ENCODE data around the gene RELA. TPM values are rescaled to one million over a fixed set of nuclear protein-coding genes. Genes with fewer than 3 reads are reported as not detected.

Gene RELA
- total and polyA plus RNA-seq, 2 experiments from 2014 or later: 18.5 to 22.8 TPM

DNA sequence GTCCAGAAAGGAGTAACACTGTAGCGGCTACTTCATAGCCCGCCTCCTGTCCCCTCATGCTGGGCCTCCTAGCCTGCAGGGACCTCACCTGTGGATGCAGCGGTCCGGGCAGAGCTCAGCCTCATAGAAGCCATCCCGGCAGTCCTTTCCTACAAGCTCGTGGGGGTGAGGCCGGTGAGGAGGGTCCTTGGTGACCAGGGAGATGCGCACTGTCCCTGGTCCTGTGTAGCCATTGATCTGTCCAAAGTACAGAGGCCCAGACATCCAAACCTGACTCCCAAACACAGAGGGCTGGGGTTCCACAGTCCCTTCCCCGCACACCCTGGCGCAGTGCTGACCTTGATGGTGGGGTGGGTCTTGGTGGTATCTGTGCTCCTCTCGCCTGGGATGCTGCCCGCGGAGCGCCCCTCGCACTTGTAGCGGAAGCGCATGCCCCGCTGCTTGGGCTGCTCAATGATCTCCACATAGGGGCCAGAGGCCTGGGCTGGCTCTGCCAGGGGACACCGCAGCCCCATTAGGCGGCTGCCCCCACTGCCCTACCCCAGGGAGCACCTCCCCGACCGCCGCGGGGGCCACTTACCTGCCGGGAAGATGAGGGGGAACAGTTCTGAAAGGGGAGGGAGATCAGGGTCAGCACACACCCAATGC is 993 bp downstream of the RELA start:
- Mint-ChIP-seq H3K27me3 (ENCODE audit: insufficient read depth, low read depth, poor library complexity) (peaks cover 7% of the 10 kb centered on the region), H3K9me3 (no peaks in the 10 kb centered on the region), H3K4me3 (peak overlapping the region; percentile 84), H3K4me1 (peaks cover 7% of the 10 kb centered on the region), H3K27ac (no peak overlapping the region), H3K36me3 (ENCODE audit: low read depth) (peaks cover 42% of the 10 kb centered on the region)
- H3K27ac ChIP-seq (ENCODE audit: low read depth): 0 out of 2 replicates have a peak overlapping the region, but pooled peaks have one; percentile 39
- H3K36me3 ChIP-seq (ENCODE audit: insufficient read depth): peaks cover 15% of the 10 kb centered on the region; the same call in 1 of the 2 replicates
- peaks cover 14% of the 10 kb centered on the region for H3K79me2 ChIP-seq (replicated peaks; ENCODE audit: insufficient read depth)
- DNase-seq (ENCODE audit: low spot score) (no peak), ATAC-seq (no peak)
- H3K27me3 ChIP-seq (ENCODE audit: insufficient read depth): no peaks in the 10 kb centered on the region
- TF ChIP-seq STAT1 (IDR thresholded peaks at IDR 0.05; ENCODE audit: unreplicated experiment) (no peak), EZH2phosphoT487 (IDR thresholded peaks at IDR 0.05; ENCODE audit: unreplicated experiment) (no peak), EZH2 (IDR thresholded peaks at IDR 0.05; ENCODE audit: low read depth, unreplicated experiment) (no peak), CREB1 (CRISPR knock-in tag; IDR thresholded peaks at IDR 0.05; ENCODE audit: low read depth) (no peak), ZNF114 (CRISPR knock-in tag; IDR thresholded peaks at IDR 0.05) (no peak), JUNB (IDR thresholded peaks at IDR 0.05; ENCODE audit: unreplicated experiment) (no peak), ZNF331 (CRISPR knock-in tag; IDR thresholded peaks at IDR 0.05; ENCODE audit: low read depth) (no peak), POLR2AphosphoS5 (IDR thresholded peaks at IDR 0.05; ENCODE audit: low read depth) (no peak)
- TF ChIP-seq, protein P1, sequence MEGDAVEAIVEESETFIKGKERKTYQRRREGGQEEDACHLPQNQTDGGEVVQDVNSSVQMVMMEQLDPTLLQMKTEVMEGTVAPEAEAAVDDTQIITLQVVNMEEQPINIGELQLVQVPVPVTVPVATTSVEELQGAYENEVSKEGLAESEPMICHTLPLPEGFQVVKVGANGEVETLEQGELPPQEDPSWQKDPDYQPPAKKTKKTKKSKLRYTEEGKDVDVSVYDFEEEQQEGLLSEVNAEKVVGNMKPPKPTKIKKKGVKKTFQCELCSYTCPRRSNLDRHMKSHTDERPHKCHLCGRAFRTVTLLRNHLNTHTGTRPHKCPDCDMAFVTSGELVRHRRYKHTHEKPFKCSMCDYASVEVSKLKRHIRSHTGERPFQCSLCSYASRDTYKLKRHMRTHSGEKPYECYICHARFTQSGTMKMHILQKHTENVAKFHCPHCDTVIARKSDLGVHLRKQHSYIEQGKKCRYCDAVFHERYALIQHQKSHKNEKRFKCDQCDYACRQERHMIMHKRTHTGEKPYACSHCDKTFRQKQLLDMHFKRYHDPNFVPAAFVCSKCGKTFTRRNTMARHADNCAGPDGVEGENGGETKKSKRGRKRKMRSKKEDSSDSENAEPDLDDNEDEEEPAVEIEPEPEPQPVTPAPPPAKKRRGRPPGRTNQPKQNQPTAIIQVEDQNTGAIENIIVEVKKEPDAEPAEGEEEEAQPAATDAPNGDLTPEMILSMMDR (conservative IDR thresholded peaks at IDR 0.05; ENCODE audit: low read depth in 2 of 2): no peak
- TF ChIP-seq, protein P2, sequence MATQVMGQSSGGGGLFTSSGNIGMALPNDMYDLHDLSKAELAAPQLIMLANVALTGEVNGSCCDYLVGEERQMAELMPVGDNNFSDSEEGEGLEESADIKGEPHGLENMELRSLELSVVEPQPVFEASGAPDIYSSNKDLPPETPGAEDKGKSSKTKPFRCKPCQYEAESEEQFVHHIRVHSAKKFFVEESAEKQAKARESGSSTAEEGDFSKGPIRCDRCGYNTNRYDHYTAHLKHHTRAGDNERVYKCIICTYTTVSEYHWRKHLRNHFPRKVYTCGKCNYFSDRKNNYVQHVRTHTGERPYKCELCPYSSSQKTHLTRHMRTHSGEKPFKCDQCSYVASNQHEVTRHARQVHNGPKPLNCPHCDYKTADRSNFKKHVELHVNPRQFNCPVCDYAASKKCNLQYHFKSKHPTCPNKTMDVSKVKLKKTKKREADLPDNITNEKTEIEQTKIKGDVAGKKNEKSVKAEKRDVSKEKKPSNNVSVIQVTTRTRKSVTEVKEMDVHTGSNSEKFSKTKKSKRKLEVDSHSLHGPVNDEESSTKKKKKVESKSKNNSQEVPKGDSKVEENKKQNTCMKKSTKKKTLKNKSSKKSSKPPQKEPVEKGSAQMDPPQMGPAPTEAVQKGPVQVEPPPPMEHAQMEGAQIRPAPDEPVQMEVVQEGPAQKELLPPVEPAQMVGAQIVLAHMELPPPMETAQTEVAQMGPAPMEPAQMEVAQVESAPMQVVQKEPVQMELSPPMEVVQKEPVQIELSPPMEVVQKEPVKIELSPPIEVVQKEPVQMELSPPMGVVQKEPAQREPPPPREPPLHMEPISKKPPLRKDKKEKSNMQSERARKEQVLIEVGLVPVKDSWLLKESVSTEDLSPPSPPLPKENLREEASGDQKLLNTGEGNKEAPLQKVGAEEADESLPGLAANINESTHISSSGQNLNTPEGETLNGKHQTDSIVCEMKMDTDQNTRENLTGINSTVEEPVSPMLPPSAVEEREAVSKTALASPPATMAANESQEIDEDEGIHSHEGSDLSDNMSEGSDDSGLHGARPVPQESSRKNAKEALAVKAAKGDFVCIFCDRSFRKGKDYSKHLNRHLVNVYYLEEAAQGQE (IDR thresholded peaks at IDR 0.05; ENCODE audit: unreplicated experiment): no peak
- TF ChIP-seq, protein P3, sequence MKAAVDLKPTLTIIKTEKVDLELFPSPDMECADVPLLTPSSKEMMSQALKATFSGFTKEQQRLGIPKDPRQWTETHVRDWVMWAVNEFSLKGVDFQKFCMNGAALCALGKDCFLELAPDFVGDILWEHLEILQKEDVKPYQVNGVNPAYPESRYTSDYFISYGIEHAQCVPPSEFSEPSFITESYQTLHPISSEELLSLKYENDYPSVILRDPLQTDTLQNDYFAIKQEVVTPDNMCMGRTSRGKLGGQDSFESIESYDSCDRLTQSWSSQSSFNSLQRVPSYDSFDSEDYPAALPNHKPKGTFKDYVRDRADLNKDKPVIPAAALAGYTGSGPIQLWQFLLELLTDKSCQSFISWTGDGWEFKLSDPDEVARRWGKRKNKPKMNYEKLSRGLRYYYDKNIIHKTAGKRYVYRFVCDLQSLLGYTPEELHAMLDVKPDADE (IDR thresholded peaks at IDR 0.05): no peak
- TF ChIP-seq, protein P4, sequence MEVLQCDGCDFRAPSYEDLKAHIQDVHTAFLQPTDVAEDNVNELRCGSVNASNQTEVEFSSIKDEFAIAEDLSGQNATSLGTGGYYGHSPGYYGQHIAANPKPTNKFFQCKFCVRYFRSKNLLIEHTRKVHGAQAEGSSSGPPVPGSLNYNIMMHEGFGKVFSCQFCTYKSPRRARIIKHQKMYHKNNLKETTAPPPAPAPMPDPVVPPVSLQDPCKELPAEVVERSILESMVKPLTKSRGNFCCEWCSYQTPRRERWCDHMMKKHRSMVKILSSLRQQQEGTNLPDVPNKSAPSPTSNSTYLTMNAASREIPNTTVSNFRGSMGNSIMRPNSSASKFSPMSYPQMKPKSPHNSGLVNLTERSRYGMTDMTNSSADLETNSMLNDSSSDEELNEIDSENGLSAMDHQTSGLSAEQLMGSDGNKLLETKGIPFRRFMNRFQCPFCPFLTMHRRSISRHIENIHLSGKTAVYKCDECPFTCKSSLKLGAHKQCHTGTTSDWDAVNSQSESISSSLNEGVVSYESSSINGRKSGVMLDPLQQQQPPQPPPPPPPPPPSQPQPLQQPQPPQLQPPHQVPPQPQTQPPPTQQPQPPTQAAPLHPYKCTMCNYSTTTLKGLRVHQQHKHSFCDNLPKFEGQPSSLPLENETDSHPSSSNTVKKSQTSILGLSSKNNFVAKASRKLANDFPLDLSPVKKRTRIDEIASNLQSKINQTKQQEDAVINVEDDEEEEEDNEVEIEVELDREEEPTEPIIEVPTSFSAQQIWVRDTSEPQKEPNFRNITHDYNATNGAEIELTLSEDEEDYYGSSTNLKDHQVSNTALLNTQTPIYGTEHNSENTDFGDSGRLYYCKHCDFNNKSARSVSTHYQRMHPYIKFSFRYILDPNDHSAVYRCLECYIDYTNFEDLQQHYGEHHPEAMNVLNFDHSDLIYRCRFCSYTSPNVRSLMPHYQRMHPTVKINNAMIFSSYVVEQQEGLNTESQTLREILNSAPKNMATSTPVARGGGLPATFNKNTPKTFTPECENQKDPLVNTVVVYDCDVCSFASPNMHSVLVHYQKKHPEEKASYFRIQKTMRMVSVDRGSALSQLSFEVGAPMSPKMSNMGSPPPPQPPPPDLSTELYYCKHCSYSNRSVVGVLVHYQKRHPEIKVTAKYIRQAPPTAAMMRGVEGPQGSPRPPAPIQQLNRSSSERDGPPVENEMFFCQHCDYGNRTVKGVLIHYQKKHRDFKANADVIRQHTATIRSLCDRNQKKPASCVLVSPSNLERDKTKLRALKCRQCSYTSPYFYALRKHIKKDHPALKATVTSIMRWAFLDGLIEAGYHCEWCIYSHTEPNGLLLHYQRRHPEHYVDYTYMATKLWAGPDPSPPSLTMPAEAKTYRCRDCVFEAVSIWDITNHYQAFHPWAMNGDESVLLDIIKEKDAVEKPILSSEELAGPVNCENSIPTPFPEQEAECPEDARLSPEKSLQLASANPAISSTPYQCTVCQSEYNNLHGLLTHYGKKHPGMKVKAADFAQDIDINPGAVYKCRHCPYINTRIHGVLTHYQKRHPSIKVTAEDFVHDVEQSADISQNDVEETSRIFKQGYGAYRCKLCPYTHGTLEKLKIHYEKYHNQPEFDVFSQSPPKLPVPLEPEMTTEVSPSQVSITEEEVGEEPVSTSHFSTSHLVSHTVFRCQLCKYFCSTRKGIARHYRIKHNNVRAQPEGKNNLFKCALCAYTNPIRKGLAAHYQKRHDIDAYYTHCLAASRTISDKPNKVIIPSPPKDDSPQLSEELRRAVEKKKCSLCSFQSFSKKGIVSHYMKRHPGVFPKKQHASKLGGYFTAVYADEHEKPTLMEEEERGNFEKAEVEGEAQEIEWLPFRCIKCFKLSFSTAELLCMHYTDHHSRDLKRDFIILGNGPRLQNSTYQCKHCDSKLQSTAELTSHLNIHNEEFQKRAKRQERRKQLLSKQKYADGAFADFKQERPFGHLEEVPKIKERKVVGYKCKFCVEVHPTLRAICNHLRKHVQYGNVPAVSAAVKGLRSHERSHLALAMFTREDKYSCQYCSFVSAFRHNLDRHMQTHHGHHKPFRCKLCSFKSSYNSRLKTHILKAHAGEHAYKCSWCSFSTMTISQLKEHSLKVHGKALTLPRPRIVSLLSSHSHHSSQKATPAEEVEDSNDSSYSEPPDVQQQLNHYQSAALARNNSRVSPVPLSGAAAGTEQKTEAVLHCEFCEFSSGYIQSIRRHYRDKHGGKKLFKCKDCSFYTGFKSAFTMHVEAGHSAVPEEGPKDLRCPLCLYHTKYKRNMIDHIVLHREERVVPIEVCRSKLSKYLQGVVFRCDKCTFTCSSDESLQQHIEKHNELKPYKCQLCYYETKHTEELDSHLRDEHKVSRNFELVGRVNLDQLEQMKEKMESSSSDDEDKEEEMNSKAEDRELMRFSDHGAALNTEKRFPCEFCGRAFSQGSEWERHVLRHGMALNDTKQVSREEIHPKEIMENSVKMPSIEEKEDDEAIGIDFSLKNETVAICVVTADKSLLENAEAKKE (CRISPR knock-in tag; IDR thresholded peaks at IDR 0.05): no peak
- H3F3A ChIP-seq (replicated peaks; ENCODE audit: low read depth): 0 out of 2 replicates have a peak, but pooled peaks cover 3% of the 10 kb centered on the region
- peak overlapping the region; percentile 95 for H3K4me3 ChIP-seq
- H4K20me1 ChIP-seq (replicated peaks; ENCODE audit: insufficient read depth): no peaks in the 10 kb centered on the region; the same call in 1 of the 2 replicates
- no peaks in the 10 kb centered on the region for H3K9me2 ChIP-seq (ENCODE audit: insufficient read depth)
- H3K4me1 ChIP-seq (ENCODE audit: insufficient read depth): no peaks in the 10 kb centered on the region; the same call in 1 of the 2 replicates
- H3K4me2 ChIP-seq: peak overlapping the region; percentile 98
- no peak overlapping the region for H2AFZ ChIP-seq
